HG02870 (cell line): ENCODE measurements around the gene ZNF609.

Experiments
- ATAC-seq: cut with Tn5 transposase; IDR thresholded peaks from one replicate; pipeline ENCODE4 v1.9.1; 2021; ENCODE audit warnings: mild to moderate bottlenecking, moderate library complexity; ENCODE audit not compliant: unreplicated experiment

The ZNF609 gene

DNA sequence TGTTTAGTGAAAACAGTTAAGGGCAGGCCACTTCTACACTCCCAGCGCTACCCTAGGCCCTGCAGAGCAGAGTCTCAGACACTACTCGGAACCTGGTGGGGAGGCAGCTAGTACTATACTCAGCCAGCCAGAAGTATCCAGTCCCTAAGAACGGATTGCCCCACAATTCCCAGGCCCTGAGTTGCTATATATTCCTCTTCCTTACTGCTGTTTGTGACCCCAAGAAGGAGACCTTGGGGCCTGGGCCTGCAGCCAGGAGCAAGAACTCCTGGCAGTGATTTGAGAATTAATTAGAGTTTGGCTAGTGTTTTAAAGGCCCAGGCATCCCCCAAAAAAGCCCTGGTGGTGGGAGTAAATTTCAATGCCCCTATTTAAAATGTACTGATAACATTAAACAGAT is 227.3 kb downstream of the ZNF609 start:
- no peak for ATAC-seq

- no peak for ATAC-seq
Measured at GRCh38 chr15:64688770-64689169, 228.4 kb downstream of the ZNF609 start.

DNA sequence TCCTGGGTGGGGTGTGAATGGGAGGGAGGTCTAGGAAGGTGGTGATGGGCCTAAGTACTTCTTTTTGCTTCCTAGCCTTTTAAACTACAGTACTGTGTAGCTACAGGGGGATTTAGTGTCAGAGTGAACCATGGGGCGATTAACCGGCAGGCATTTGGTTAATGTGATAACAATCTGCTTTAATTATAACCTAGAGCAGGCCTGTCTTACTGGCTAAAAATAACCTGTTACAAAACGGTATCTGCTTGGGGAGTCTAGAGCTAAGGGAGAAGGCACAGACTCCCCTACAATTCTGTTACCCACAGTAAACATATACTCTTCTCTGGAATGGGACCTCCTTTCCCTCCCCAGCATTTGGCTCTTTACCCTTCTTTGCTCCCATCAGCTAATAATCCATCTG is 229.6 kb downstream of the ZNF609 start:
- no peak for ATAC-seq

DNA sequence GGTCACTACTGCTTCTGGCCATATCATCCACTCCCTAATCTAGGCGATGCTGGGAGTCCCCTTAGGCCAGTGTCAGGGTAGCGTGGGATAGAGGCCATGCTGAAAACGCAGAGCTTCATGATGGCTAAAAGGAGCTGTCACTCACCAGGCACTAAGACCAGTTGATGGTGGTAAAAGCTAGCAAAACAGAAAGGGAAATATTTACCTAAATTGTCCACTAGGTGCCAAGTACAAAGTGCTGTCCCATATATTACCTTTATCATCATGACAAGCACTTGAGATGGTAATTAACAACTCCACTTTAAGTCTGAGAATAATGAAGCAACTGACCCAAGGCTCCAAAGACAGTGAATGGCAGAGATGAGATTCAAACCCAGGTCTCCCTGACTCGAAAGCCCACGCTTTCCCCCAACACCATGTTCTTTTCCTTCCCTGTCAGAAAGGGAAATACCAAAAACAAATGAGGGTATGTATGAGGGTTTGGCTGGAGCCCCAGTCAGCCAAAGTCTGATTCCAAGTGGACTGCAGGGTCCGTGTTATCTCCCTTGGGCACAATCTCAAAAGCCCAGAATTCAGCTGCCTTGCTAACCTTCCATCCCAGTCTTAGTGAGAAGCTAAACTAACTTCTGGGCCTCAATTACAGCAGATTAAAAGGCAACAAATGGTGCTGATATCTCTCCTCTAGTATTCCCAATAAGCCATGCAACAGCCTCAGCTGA is 230.4 kb downstream of the ZNF609 start:
- ATAC-seq, result no peak

- no peak for ATAC-seq
Measured at GRCh38 chr15:64691896-64692565, 231.7 kb downstream of the ZNF609 start.

- ATAC-seq, result no peak
Measured at GRCh38 chr15:64693134-64693533, 232.8 kb downstream of the ZNF609 start.

- ATAC-seq, result no peak
Measured at GRCh38 chr15:64694816-64695215, 234.4 kb downstream of the ZNF609 start.

- no peak for ATAC-seq
Measured at GRCh38 chr15:64695561-64695992, 235.2 kb downstream of the ZNF609 start.

- ATAC-seq, result no peak
Measured at GRCh38 chr15:64696481-64696880, 236.1 kb downstream of the ZNF609 start.

- ATAC-seq, result no peak
Measured at GRCh38 chr15:64697911-64698369, 237.6 kb downstream of the ZNF609 start.

- ATAC-seq, result no peak
Measured at GRCh38 chr15:64698823-64699222, 238.4 kb downstream of the ZNF609 start.

- no peak for ATAC-seq
Measured at GRCh38 chr15:64699751-64700388, 239.5 kb downstream of the ZNF609 start.

- no peak for ATAC-seq
Measured at GRCh38 chr15:64701051-64701450, 240.7 kb downstream of the ZNF609 start.

DNA sequence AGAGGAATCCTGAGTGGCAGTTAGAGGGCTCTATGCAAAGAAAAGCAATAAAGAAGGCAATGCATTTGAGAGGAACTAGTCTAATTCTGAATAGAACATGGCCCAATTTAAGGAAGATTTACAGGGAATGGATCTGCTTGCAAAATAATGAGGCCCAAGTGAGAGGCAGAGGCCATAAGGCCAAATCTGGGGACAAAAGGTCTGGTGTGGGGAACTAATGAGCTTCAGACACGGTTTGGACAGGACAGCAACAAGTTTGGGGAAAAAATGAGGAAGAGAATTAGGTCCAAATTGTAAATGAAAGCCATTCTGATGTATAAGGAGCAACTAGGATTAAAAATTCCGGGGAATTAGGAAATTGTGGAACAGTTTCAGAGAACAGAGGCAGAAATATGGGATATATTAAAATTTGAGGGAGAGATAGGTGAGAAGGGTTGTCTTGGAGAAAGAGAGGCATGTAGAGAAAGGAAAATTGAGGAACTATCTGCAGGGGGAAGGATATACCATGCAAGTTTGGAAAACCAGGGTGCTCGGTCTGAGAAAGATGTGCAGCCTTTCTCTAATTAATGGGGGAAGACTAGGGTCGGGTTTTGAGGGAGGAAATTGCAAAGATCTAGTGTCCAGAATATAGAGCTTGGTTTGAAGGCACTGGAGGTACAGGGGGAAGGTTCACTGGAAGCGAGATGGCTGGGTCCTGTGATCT is 241.3 kb downstream of the ZNF609 start:
- no peak for ATAC-seq

- ATAC-seq, result peak; percentile 76
Measured at GRCh38 chr15:64702816-64703631, 242.6 kb downstream of the ZNF609 start.

DNA sequence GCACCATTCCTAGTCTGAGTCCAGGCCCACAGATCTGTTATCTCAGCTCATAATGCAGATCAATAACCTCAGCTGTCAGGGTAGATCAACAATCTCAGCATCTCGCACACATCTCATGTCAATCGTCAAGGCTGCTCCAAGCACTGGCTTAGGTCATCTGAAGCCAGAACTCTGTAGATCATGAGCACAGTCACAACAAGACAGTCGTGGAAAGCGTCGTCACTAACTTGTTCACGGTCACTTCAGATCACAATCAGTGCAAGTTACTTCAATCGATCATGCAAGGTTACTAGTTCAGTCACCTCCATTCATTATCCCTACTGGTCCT is 243.2 kb downstream of the ZNF609 start:
- ATAC-seq, result peak; percentile 9

GRCh38 chr15:64705006-64705405 is 244.6 kb downstream of the ZNF609 start:
- no peak for ATAC-seq

- no peak for ATAC-seq
Measured at GRCh38 chr15:64706011-64706911, 245.9 kb downstream of the ZNF609 start.

- ATAC-seq, result no peak
Measured at GRCh38 chr15:64710676-64711428, 250.5 kb downstream of the ZNF609 start.
